PFSK-1 (cell line): ENCODE measurements around the gene KRI1.

Experiments used
- FOXP2 ChIP-seq: optimal IDR thresholded peaks from 2 replicates; pipeline ENCODE3; 2011; ENCODE audit warnings: borderline replicate concordance, control low read depth, inconsistent platforms; ENCODE audit not compliant: insufficient read depth; ENCODE audit errors: extremely low read length, extremely low read depth
- POLR2AphosphoS5 ChIP-seq: IDR thresholded peaks from 2 replicates; pipeline ENCODE4 v1.6.1; 2012; ENCODE audit warnings: low read depth, mild to moderate bottlenecking, control low read depth, low read length, moderate library complexity
- SIN3A ChIP-seq: IDR thresholded peaks from 2 replicates; pipeline ENCODE4 v1.6.1; 2012; ENCODE audit warnings: mild to moderate bottlenecking, low read length, moderate library complexity, borderline replicate concordance; ENCODE audit not compliant: insufficient read depth
- TAF1 ChIP-seq: IDR thresholded peaks from 2 replicates; pipeline ENCODE4 v1.6.1; 2012; ENCODE audit warnings: low read length, control low read depth, borderline replicate concordance; ENCODE audit not compliant: insufficient read depth
- TF ChIP-seq, protein P1 (sequence below), 2 experiments: IDR thresholded peaks; 2 replicates each; pipeline versions ENCODE4 v1.6.1 to v1.8.0; 2011 to 2012; ENCODE audit warnings: low read depth in 2 of 2, low read length in 2 of 2, control low read depth in 1 of 2, inconsistent platforms in 1 of 2, mild to moderate bottlenecking in 1 of 2, moderate library complexity in 1 of 2; ENCODE audit not compliant: insufficient read depth in 1 of 2

The KRI1 gene

DNA sequence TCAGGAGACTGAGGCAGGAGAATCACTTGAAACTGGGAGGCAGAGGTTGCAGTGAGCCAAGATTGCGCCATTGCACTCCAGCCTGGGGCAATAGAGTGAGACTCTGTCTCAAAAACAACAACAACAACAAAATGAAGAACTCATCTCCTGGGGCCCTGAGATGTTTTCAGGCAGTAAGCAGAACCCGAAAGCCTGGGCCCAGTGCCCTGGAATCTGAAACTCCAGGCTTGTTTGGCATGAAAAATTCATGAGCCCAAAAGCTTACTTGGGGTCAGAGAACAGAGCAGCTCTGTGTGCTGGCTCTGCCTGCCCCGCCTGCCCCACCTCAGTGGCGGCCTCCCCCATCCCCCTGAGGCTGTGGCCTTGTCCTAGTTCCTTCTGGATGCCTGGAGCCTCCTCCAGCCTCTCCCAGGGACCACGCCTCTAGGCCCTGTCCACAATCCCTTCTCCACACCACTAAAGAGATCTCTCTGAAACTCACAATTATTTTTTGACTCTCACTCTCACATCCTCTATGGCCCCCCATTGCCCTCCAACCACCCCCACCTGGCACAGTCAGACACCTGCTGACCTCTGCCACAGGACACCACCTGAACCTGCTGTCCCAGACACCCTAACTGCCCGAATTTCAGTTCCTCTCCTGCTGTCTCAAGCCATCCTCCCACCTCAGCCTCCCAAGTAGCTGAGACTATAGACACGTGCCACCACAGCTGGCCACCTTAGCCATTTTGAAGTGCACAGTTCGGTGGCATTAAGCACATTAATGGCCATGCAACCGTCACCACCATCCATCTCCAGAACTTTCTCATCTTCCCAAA, 28.2 kb upstream of the KRI1 start:
- TF ChIP-seq SIN3A (no peak), TAF1 (no peak), FOXP2 (no peak), POLR2AphosphoS5 (no peak)
- TF ChIP-seq, protein P1, sequence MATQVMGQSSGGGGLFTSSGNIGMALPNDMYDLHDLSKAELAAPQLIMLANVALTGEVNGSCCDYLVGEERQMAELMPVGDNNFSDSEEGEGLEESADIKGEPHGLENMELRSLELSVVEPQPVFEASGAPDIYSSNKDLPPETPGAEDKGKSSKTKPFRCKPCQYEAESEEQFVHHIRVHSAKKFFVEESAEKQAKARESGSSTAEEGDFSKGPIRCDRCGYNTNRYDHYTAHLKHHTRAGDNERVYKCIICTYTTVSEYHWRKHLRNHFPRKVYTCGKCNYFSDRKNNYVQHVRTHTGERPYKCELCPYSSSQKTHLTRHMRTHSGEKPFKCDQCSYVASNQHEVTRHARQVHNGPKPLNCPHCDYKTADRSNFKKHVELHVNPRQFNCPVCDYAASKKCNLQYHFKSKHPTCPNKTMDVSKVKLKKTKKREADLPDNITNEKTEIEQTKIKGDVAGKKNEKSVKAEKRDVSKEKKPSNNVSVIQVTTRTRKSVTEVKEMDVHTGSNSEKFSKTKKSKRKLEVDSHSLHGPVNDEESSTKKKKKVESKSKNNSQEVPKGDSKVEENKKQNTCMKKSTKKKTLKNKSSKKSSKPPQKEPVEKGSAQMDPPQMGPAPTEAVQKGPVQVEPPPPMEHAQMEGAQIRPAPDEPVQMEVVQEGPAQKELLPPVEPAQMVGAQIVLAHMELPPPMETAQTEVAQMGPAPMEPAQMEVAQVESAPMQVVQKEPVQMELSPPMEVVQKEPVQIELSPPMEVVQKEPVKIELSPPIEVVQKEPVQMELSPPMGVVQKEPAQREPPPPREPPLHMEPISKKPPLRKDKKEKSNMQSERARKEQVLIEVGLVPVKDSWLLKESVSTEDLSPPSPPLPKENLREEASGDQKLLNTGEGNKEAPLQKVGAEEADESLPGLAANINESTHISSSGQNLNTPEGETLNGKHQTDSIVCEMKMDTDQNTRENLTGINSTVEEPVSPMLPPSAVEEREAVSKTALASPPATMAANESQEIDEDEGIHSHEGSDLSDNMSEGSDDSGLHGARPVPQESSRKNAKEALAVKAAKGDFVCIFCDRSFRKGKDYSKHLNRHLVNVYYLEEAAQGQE (IDR thresholded peaks at IDR 0.05; ENCODE audit: insufficient read depth in 1 of 2, low read depth in 2 of 2, low read length in 2 of 2): no peak

DNA sequence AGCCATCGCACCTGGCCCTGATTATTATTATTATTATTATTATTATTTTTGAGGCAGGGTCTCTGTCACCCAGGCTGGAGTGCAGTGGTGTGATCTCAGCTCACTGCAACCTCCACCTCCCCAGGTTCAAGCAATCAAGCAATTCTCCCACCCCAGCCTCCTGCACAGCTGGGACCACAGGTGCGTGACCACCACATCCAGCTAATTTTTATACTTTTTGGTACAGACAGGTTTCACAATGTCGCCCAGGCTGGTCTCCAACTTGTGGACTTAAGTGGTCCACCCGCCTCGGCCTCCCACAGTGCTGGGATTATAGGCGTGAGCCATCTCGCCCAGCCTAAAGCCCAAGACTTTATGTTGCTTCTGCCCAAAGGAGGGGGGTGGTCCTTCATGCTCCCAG, 27.3 kb upstream of the KRI1 start:
- TF ChIP-seq POLR2AphosphoS5 (no peak), TAF1 (no peak), FOXP2 (no peak), SIN3A (no peak)
- TF ChIP-seq, protein P1 (IDR thresholded peaks at IDR 0.05; ENCODE audit: insufficient read depth in 1 of 2, low read depth in 2 of 2, low read length in 2 of 2): no peak

DNA sequence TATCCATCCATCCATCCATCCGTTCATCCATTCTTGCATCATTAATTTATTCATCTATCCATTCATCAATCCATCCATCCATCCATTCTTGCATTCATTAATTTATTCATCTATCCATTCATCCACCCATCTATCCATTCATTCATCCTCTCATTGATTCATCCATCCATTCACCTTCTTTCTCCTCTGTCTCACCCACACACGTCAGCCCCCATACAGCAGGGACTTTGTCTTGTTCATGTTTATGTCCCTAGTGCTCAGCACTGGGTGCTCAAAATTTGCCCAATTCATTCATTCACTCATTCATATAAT, 22.0 kb upstream of the KRI1 start:
- no peak for TF ChIP-seq TAF1
- TF ChIP-seq POLR2AphosphoS5: no peak
- no peak for TF ChIP-seq SIN3A
- TF ChIP-seq FOXP2: no peak
- TF ChIP-seq, protein P1 (IDR thresholded peaks at IDR 0.05; ENCODE audit: insufficient read depth in 1 of 2, low read depth in 2 of 2, low read length in 2 of 2): no peak

DNA sequence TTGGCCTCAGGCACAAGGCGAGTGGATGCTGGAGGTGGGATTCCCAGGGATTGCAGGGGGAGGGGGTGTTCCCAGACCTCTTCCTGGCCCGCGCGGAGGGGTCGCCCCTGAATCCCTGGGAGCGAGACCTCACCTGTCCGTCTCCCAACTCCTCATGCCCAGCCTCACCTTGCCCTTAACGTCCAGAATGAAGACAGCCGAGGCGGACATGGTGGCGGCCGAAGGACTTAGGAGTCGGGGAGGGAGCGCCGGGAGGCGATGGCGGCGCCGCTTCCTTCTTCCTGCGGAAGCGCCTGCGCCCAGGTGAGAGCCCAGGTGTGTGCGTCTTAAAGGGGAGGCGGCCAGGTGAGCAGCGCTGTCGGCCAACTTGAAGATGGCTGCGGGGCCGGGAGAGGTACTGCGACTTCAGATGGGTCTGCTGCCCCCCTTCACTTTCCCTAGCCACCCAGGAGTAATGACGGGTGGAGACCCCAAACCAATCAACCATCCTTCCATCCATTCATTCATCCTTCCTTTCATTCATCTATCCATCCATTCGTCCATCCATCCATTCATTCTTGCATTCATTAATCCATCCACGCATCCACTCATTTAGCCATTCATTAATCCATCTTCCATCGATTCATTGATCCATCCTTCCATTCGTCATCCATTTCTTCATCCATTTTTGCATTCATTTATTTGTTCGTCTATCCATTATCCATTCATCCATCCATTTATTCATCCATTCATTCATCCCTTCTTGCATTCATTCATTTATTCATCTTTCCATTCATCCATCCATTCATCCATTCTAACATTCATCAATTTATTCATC, 21.4 kb upstream of the KRI1 start, which contains the start of gene AP1M2:
Gene AP1M2, minus strand, starts transcription at position 291 of the 817 bp plus-strand sequence. Its CDS starts 81 bp downstream, at position 210.
- TF ChIP-seq SIN3A: no peak
- TF ChIP-seq, protein P1 (IDR thresholded peaks at IDR 0.05; ENCODE audit: insufficient read depth in 1 of 2, low read depth in 2 of 2, low read length in 2 of 2): no peak
- no peak for TF ChIP-seq TAF1
- no peak for TF ChIP-seq FOXP2
- no peak for TF ChIP-seq POLR2AphosphoS5
